Measurements from ENCODE around the gene FRMD5.
"Not testable (repeated sequence)": the region's sequence is repeated elsewhere in the genome, so short reads cannot be mapped to it uniquely, and the experiment has no call there.

The FRMD5 gene

GRCh38 chr15:44195151-44195740 is at the start of gene FRMD5:
Gene FRMD5 (minus strand): TSS chr15:44195271.
- no peak within 1 kb of the TSS for H3K27ac Mint-ChIP-seq
- H3K4me1 Mint-ChIP-seq (ENCODE audit: low read depth): peaks cover 11% of the 10 kb centered on the region
- peaks cover 2% of the 10 kb centered on the region for H3K36me3 Mint-ChIP-seq (ENCODE audit: low read depth)
- H3K27me3 Mint-ChIP-seq (ENCODE audit: low read depth): peaks cover 65% of the 10 kb centered on the region
- H3K9me3 Mint-ChIP-seq: no peaks in the 10 kb centered on the region
- H3K4me3 Mint-ChIP-seq: peak within 1 kb of the TSS; percentile 86

- Mint-ChIP-seq H3K27ac (no peak overlapping the region), H3K27me3 (ENCODE audit: low read depth) (no peaks in the 10 kb centered on the region), H3K36me3 (ENCODE audit: low read depth) (no peaks in the 10 kb centered on the region), H3K9me3 (no peaks in the 10 kb centered on the region), H3K4me1 (ENCODE audit: low read depth) (no peaks in the 10 kb centered on the region), H3K4me3 (no peak overlapping the region)
These were observed 48.8 kb upstream of the FRMD5 start for GRCh38 chr15:44243829-44244228.

- Mint-ChIP-seq H3K9me3 (no peaks in the 10 kb centered on the region), H3K27me3 (ENCODE audit: low read depth) (no peaks in the 10 kb centered on the region), H3K36me3 (ENCODE audit: low read depth) (no peaks in the 10 kb centered on the region), H3K4me1 (ENCODE audit: low read depth) (no peaks in the 10 kb centered on the region), H3K4me3 (no peak overlapping the region), H3K27ac (no peak overlapping the region)
These were observed 48.1 kb upstream of the FRMD5 start for GRCh38 chr15:44243141-44243540.

GRCh38 chr15:44231842-44232241 is 36.8 kb upstream of the FRMD5 start:
- Mint-ChIP-seq H3K9me3 (peaks cover 3% of the 10 kb centered on the region), H3K4me1 (ENCODE audit: low read depth) (no peaks in the 10 kb centered on the region), H3K4me3 (no peak overlapping the region), H3K27me3 (ENCODE audit: low read depth) (peaks cover 8% of the 10 kb centered on the region), H3K27ac (no peak overlapping the region), H3K36me3 (ENCODE audit: low read depth) (no peaks in the 10 kb centered on the region)

- H3K4me3 Mint-ChIP-seq; H3K36me3 Mint-ChIP-seq (ENCODE audit: low read depth); H3K4me1 Mint-ChIP-seq (ENCODE audit: low read depth); H3K27ac Mint-ChIP-seq; H3K9me3 Mint-ChIP-seq: not testable (repeated sequence)
- H3K27me3 Mint-ChIP-seq (ENCODE audit: low read depth): peaks cover 25% of the 10 kb centered on the region
These were observed 34.2 kb upstream of the FRMD5 start for GRCh38 chr15:44229301-44229700.

- H3K9me3 Mint-ChIP-seq: peaks cover 3% of the 10 kb centered on the region
These were observed 32.5 kb upstream of the FRMD5 start for GRCh38 chr15:44227584-44227983.

GRCh38 chr15:44227001-44227400 is 31.9 kb upstream of the FRMD5 start:
- not testable (repeated sequence) for H3K27ac Mint-ChIP-seq; H3K36me3 Mint-ChIP-seq (ENCODE audit: low read depth); H3K4me1 Mint-ChIP-seq (ENCODE audit: low read depth); H3K9me3 Mint-ChIP-seq; H3K4me3 Mint-ChIP-seq
- peaks cover 30% of the 10 kb centered on the region for H3K27me3 Mint-ChIP-seq (ENCODE audit: low read depth)

More at GRCh38 chr15:44227584-44227983, 32.5 kb upstream of the FRMD5 start:
- Mint-ChIP-seq H3K4me3 (no peak overlapping the region), H3K4me1 (ENCODE audit: low read depth) (no peaks in the 10 kb centered on the region), H3K36me3 (ENCODE audit: low read depth) (no peaks in the 10 kb centered on the region), H3K27me3 (ENCODE audit: low read depth) (peaks cover 30% of the 10 kb centered on the region), H3K27ac (no peak overlapping the region)

- Mint-ChIP-seq H3K27ac (no peak overlapping the region), H3K36me3 (ENCODE audit: low read depth) (no peaks in the 10 kb centered on the region), H3K4me3 (no peak overlapping the region), H3K4me1 (ENCODE audit: low read depth) (peaks cover 2% of the 10 kb centered on the region), H3K27me3 (ENCODE audit: low read depth) (peaks cover 38% of the 10 kb centered on the region), H3K9me3 (peaks cover 1% of the 10 kb centered on the region)
These were observed 27.4 kb upstream of the FRMD5 start for GRCh38 chr15:44222478-44222877.

- H3K4me1 Mint-ChIP-seq (ENCODE audit: low read depth): peaks cover 2% of the 10 kb centered on the region
- peaks cover 13% of the 10 kb centered on the region for H3K27me3 Mint-ChIP-seq (ENCODE audit: low read depth)
- H3K9me3 Mint-ChIP-seq: no peaks in the 10 kb centered on the region
- no peaks in the 10 kb centered on the region for H3K36me3 Mint-ChIP-seq (ENCODE audit: low read depth)
- H3K4me3 Mint-ChIP-seq: no peak overlapping the region
- no peak overlapping the region for H3K27ac Mint-ChIP-seq
These were observed 24.0 kb upstream of the FRMD5 start for GRCh38 chr15:44219073-44219472.

- H3K4me3 Mint-ChIP-seq: no peak overlapping the region
- H3K4me1 Mint-ChIP-seq (ENCODE audit: low read depth): peaks cover 2% of the 10 kb centered on the region
- no peaks in the 10 kb centered on the region for H3K9me3 Mint-ChIP-seq
- H3K27me3 Mint-ChIP-seq (ENCODE audit: low read depth): peaks cover 14% of the 10 kb centered on the region
- no peaks in the 10 kb centered on the region for H3K36me3 Mint-ChIP-seq (ENCODE audit: low read depth)
- no peak overlapping the region for H3K27ac Mint-ChIP-seq
These were observed 21.9 kb upstream of the FRMD5 start for GRCh38 chr15:44216958-44217357.

GRCh38 chr15:44215594-44215993 is 20.5 kb upstream of the FRMD5 start:
- Mint-ChIP-seq H3K4me1 (ENCODE audit: low read depth) (peaks cover 2% of the 10 kb centered on the region), H3K27me3 (ENCODE audit: low read depth) (peaks cover 18% of the 10 kb centered on the region), H3K9me3 (no peaks in the 10 kb centered on the region), H3K27ac (no peak overlapping the region), H3K36me3 (ENCODE audit: low read depth) (no peaks in the 10 kb centered on the region), H3K4me3 (no peak overlapping the region)

- no peaks in the 10 kb centered on the region for H3K9me3 Mint-ChIP-seq
- H3K27ac Mint-ChIP-seq: no peak overlapping the region
- no peaks in the 10 kb centered on the region for H3K4me1 Mint-ChIP-seq (ENCODE audit: low read depth)
- H3K27me3 Mint-ChIP-seq (ENCODE audit: low read depth): peaks cover 12% of the 10 kb centered on the region
- no peaks in the 10 kb centered on the region for H3K36me3 Mint-ChIP-seq (ENCODE audit: low read depth)
- H3K4me3 Mint-ChIP-seq: no peak overlapping the region
These were observed 13.9 kb upstream of the FRMD5 start for GRCh38 chr15:44208956-44209355.

- H3K4me1 Mint-ChIP-seq (ENCODE audit: low read depth): no peaks in the 10 kb centered on the region
- H3K36me3 Mint-ChIP-seq (ENCODE audit: low read depth): no peaks in the 10 kb centered on the region
- no peak overlapping the region for H3K27ac Mint-ChIP-seq
- no peak overlapping the region for H3K4me3 Mint-ChIP-seq
- peaks cover 10% of the 10 kb centered on the region for H3K27me3 Mint-ChIP-seq (ENCODE audit: low read depth)
- H3K9me3 Mint-ChIP-seq: no peaks in the 10 kb centered on the region
These were observed 12.6 kb upstream of the FRMD5 start for GRCh38 chr15:44207643-44208042.

GRCh38 chr15:44199393-44199792 is 4.3 kb upstream of the FRMD5 start:
- no peak overlapping the region for H3K27ac Mint-ChIP-seq
- no peak overlapping the region for H3K4me3 Mint-ChIP-seq
- H3K36me3 Mint-ChIP-seq (ENCODE audit: low read depth): peaks cover 2% of the 10 kb centered on the region
- H3K27me3 Mint-ChIP-seq (ENCODE audit: low read depth): peaks cover 42% of the 10 kb centered on the region
- H3K9me3 Mint-ChIP-seq: no peaks in the 10 kb centered on the region
- peaks cover 6% of the 10 kb centered on the region for H3K4me1 Mint-ChIP-seq (ENCODE audit: low read depth)

- peak overlapping the region; percentile 86 for H3K4me3 Mint-ChIP-seq
- peaks cover 11% of the 10 kb centered on the region for H3K4me1 Mint-ChIP-seq (ENCODE audit: low read depth)
- H3K9me3 Mint-ChIP-seq: no peaks in the 10 kb centered on the region
- H3K27ac Mint-ChIP-seq: no peak overlapping the region
- H3K36me3 Mint-ChIP-seq (ENCODE audit: low read depth): peaks cover 2% of the 10 kb centered on the region
- peaks cover 67% of the 10 kb centered on the region for H3K27me3 Mint-ChIP-seq (ENCODE audit: low read depth)
These were observed 534 bp downstream of the FRMD5 start for GRCh38 chr15:44194323-44195150.

Data from T-helper 1 cell treated with Interleukin-12 subunit alpha and Interleukin-12 subunit beta and Interleukin-4 antibody, amounts not matched to agents 30 μg/mL and 1 μg/mL, for 36 hours (primary cell).